Thoracic aorta (tissue), 2 donors: ENCODE data around the gene MAP4K5. TPM values are rescaled to one million over a fixed set of nuclear protein-coding genes. Genes with fewer than 3 reads are reported as not detected.
"Not testable (repeated sequence)": the region's sequence is repeated elsewhere in the genome, so short reads cannot be mapped to it uniquely, and the experiment has no call there.

Experiments used
- ATAC-seq: fragments of 150-250 bp; one replicate; pipeline ENCODE4 v1.8.0; 2017; ENCODE audit warnings: low read depth; ENCODE audit not compliant: insufficient number of reproducible peaks, low FRiP score
- DNase-seq: peaks from one replicate; pipeline ENCODE4 v3.0.0-alpha.2; 2020; ENCODE audit warnings: low spot score
- H3K27ac ChIP-seq, 2 donors: fragments of 200-600 bp; sonication (generic); 1 replicate in 1 of 2; 2 replicates in 1 of 2; pipeline ENCODE4 v1.5.1; 2016; ENCODE audit warnings: mild to moderate bottlenecking in 2 of 2, moderate library complexity in 2 of 2
- H3K27me3 ChIP-seq: fragments of 200-600 bp; sonication (generic); replicated peaks from 2 replicates; pipeline ENCODE4 v1.6.0; 2016; ENCODE audit warnings: mild to moderate bottlenecking; ENCODE audit not compliant: insufficient read depth
- H3K36me3 ChIP-seq: fragments of 200-600 bp; sonication (generic); one replicate; pipeline ENCODE4 v1.5.1; 2016
- H3K4me1 ChIP-seq, 2 donors: fragments of 200-600 bp; sonication (generic); 1 replicate in 1 of 2; 2 replicates in 1 of 2; pipeline versions ENCODE4 v1.5.1 to v1.6.0; 2016; ENCODE audit warnings: low read depth in 2 of 2, mild to moderate bottlenecking in 1 of 2; ENCODE audit not compliant: control insufficient read depth in 1 of 2
- H3K4me3 ChIP-seq: fragments of 200-600 bp; sonication (generic); 2 replicates; pipeline ENCODE4 v1.5.1; 2016; ENCODE audit warnings: mild to moderate bottlenecking
- H3K9me3 ChIP-seq: fragments of 200-600 bp; sonication (generic); 2 replicates; pipeline ENCODE4 v1.5.1; 2016
- CTCF ChIP-seq: fragments of 200-600 bp; sonication (generic); IDR thresholded peaks from one replicate; pipeline ENCODE4 v1.5.1; 2019; ENCODE audit warnings: antibody characterized with exemption
- total RNA-seq, 2 donors: library from RNA; depleted of rRNA; stranded (reverse); fragments of >200 nt; gene quantifications; one replicate each; pipeline versions ENCODE4 v1.1.0 to v1.2.3, GENCODE V29; 2016

Gene MAP4K5
- total RNA-seq, 2 donors from 2014 or later, result 231 to 238 TPM

GRCh38 chr14:50510157-50510556 is 22.2 kb downstream of the MAP4K5 start:
- Histone ChIP-seq H3K27me3 (no peaks in the 10 kb centered on the region), H3K4me3 (no peak overlapping the region), H3K4me1 (no peaks in the 10 kb centered on the region), H3K36me3 (no peaks in the 10 kb centered on the region), H3K27ac (no peak overlapping the region), H3K9me3 (no peaks in the 10 kb centered on the region)
- ATAC-seq (no peak), DNase-seq (no peak)
- TF ChIP-seq CTCF, result no peak

GRCh38 chr14:50507078-50507477 is 25.3 kb downstream of the MAP4K5 start:
- H3K4me3 ChIP-seq, H3K27me3 ChIP-seq, H3K36me3 ChIP-seq, H3K27ac ChIP-seq, DNase-seq, H3K9me3 ChIP-seq, ATAC-seq, H3K4me1 ChIP-seq: not testable (repeated sequence)

- Histone ChIP-seq H3K4me3 (no peak overlapping the region), H3K4me1 (no peaks in the 10 kb centered on the region), H3K9me3 (no peaks in the 10 kb centered on the region), H3K27me3 (no peaks in the 10 kb centered on the region), H3K36me3 (peaks cover 4% of the 10 kb centered on the region), H3K27ac (no peak overlapping the region)
- ATAC-seq, result no peak
- no peak for DNase-seq
- TF ChIP-seq CTCF, result no peak
These were observed 30.7 kb downstream of the MAP4K5 start for GRCh38 chr14:50501642-50502041.

- Histone ChIP-seq H3K27ac (no peak overlapping the region), H3K4me3 (no peak overlapping the region), H3K9me3 (no peaks in the 10 kb centered on the region), H3K36me3 (no peaks in the 10 kb centered on the region), H3K27me3 (no peaks in the 10 kb centered on the region), H3K4me1 (no peaks in the 10 kb centered on the region)
- no peak for DNase-seq
- no peak for TF ChIP-seq CTCF
- ATAC-seq, result no peak
These were observed 35.0 kb downstream of the MAP4K5 start for GRCh38 chr14:50497351-50497750.

- no peak overlapping the region for H3K27ac ChIP-seq
- no peak for ATAC-seq
- H3K4me3 ChIP-seq, result no peak overlapping the region
- no peak for DNase-seq
- peaks cover 2% of the 10 kb centered on the region for H3K36me3 ChIP-seq
- TF ChIP-seq CTCF, result no peak
- peaks cover 0 to 4% of the 10 kb centered on the region in 2 donors for H3K4me1 ChIP-seq
- no peaks in the 10 kb centered on the region for H3K9me3 ChIP-seq
- no peaks in the 10 kb centered on the region for H3K27me3 ChIP-seq
These were observed 42.5 kb downstream of the MAP4K5 start for GRCh38 chr14:50489851-50490250.

GRCh38 chr14:50488521-50488920 is 43.8 kb downstream of the MAP4K5 start:
- H3K27ac ChIP-seq, result no peak overlapping the region
- peaks cover 2% of the 10 kb centered on the region for H3K36me3 ChIP-seq
- no peak overlapping the region for H3K4me3 ChIP-seq
- ATAC-seq, result no peak
- no peak for DNase-seq
- H3K27me3 ChIP-seq, result no peaks in the 10 kb centered on the region
- H3K9me3 ChIP-seq, result no peaks in the 10 kb centered on the region
- TF ChIP-seq CTCF, result no peak
- H3K4me1 ChIP-seq, result peaks cover 0 to 4% of the 10 kb centered on the region in 2 donors
